ENCODE data around the gene INPP4A. TPM values are rescaled to one million over a fixed set of nuclear protein-coding genes. Genes with fewer than 3 reads are reported as not detected.

The INPP4A gene
- total and polyA plus RNA-seq, 7 donors = 1.8 to 49.9 (median 30.4) TPM

- no peak for DNase-seq
- Histone ChIP-seq H3K4me1 (peaks cover 0 to 23% (median 21%) of the 10 kb centered on the region in 4 donors), H3K4me3 (no peak overlapping the region), H3K27me3 (no peaks in the 10 kb centered on the region), H3K9me3 (no peaks in the 10 kb centered on the region), H3K36me3 (peaks cover 11 to 60% (median 34%) of the 10 kb centered on the region in 4 donors), H3K27ac (no peak overlapping the region)
- WGBS, 2 donors = 96 to 97% methylated on average over 8 of the region's 8 CpGs
- TF ChIP-seq POLR2A (IDR thresholded peaks at IDR 0.05) (no peak), EP300 (IDR thresholded peaks at IDR 0.05) (no peak), POLR2AphosphoS5 (IDR thresholded peaks at IDR 0.05) (no peak)
- TF ChIP-seq, protein P1, sequence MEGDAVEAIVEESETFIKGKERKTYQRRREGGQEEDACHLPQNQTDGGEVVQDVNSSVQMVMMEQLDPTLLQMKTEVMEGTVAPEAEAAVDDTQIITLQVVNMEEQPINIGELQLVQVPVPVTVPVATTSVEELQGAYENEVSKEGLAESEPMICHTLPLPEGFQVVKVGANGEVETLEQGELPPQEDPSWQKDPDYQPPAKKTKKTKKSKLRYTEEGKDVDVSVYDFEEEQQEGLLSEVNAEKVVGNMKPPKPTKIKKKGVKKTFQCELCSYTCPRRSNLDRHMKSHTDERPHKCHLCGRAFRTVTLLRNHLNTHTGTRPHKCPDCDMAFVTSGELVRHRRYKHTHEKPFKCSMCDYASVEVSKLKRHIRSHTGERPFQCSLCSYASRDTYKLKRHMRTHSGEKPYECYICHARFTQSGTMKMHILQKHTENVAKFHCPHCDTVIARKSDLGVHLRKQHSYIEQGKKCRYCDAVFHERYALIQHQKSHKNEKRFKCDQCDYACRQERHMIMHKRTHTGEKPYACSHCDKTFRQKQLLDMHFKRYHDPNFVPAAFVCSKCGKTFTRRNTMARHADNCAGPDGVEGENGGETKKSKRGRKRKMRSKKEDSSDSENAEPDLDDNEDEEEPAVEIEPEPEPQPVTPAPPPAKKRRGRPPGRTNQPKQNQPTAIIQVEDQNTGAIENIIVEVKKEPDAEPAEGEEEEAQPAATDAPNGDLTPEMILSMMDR (IDR thresholded peaks at IDR 0.05) = no peak
- intact Hi-C loops (cut with DNase I) = no loop called here
Measured at GRCh38 chr2:98555696-98556095, 111.0 kb downstream of the INPP4A start.

GRCh38 chr2:98556344-98557033 lies 111.8 kb downstream of the INPP4A start:
- intact Hi-C loops (cut with DNase I) = no loop called here
- peaks cover 0 to 31% (median 29%) of the 10 kb centered on the region in 4 donors for H3K4me1 ChIP-seq
- 69 to 90% methylated on average over 5 of the region's 5 CpGs for WGBS, 2 donors
- DNase-seq = no peak
- no peaks in the 10 kb centered on the region for H3K9me3 ChIP-seq
- H3K27me3 ChIP-seq = no peaks in the 10 kb centered on the region
- TF ChIP-seq POLR2A (IDR thresholded peaks at IDR 0.05) (no peak), POLR2AphosphoS5 (IDR thresholded peaks at IDR 0.05) (no peak), EP300 (IDR thresholded peaks at IDR 0.05) (no peak)
- TF ChIP-seq, protein P1 (IDR thresholded peaks at IDR 0.05) = no peak
- no peak overlapping the region for H3K4me3 ChIP-seq
- H3K36me3 ChIP-seq = peaks cover 11 to 57% (median 33%) of the 10 kb centered on the region in 4 donors
- H3K27ac ChIP-seq = no peak overlapping the region

DNA sequence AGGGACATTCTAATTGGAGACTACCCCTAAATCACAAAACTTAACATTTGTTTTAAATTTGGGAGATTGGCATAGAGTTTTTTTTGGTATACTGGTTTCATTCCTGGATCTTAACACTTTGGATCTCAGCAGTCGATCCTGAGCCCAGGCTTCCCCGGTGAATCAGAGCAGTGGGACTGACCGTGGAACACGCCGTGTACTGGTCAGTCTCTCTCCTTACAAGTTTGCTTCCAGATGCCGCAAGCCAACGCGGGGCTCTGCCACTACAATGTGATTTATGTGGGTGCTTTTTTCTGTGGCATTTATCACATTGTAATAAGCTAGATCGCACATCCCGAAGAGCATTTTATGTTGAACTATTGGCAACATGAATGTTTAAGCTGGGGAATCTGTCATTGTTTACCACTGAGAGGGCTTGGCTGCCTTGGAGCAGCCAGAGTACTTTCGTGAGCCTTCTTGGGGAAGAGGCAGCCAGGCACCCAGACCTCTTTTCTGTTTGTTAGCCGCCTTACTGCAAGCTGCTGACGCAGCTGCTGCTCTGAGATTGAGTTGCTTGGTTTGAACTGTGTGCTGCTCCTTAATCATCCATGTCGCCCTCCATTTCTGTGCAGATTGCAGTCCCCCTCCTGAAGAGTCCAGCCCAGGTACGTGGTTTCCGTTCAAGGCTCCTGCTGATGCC lies 114.3 kb downstream of the INPP4A start:
- Histone ChIP-seq H3K4me1 (peaks cover 0 to 46% (median 43%) of the 10 kb centered on the region in 4 donors), H3K27me3 (no peaks in the 10 kb centered on the region), H3K9me3 (no peaks in the 10 kb centered on the region), H3K36me3 (peaks cover 8 to 50% (median 27%) of the 10 kb centered on the region in 4 donors), H3K4me3 (no peak overlapping the region), H3K27ac (peak overlapping the region; percentile 74 to 84 (median 79))
- TF ChIP-seq, protein P1 (IDR thresholded peaks at IDR 0.05) = no peak
- TF ChIP-seq EP300 (IDR thresholded peaks at IDR 0.05) = peak in 2 of 4 donors; percentile 3 to 23
- no peak for TF ChIP-seq POLR2A (IDR thresholded peaks at IDR 0.05)
- peak in 3 of 4 donors; percentile 54 to 67 (median 62) for TF ChIP-seq POLR2AphosphoS5 (IDR thresholded peaks at IDR 0.05)
- DNase-seq = peak; percentile 77
- intact Hi-C loops (cut with DNase I) = no loop called here
- 82 to 89% methylated on average over 16 of the region's 16 CpGs for WGBS, 2 donors

- Histone ChIP-seq H3K4me3 (no peak overlapping the region), H3K36me3 (peaks cover 7 to 50% (median 25%) of the 10 kb centered on the region in 4 donors), H3K27ac (peak overlapping the region; percentile 74 to 84 (median 79)), H3K27me3 (no peaks in the 10 kb centered on the region), H3K4me1 (peaks cover 0 to 46% (median 43%) of the 10 kb centered on the region in 4 donors), H3K9me3 (no peaks in the 10 kb centered on the region)
- 65 to 83% methylated on average over 3 of the region's 3 CpGs for WGBS, 2 donors
- intact Hi-C loops (cut with DNase I) = no loop called here
- TF ChIP-seq POLR2AphosphoS5 (IDR thresholded peaks at IDR 0.05) (no peak), EP300 (IDR thresholded peaks at IDR 0.05) (no peak), POLR2A (IDR thresholded peaks at IDR 0.05) (no peak)
- TF ChIP-seq, protein P1 (IDR thresholded peaks at IDR 0.05) = no peak
- DNase-seq = no peak
Measured at GRCh38 chr2:98559581-98559980, 114.9 kb downstream of the INPP4A start.

Measured in sigmoid colon (tissue), 7 donors.